Fibroblast of villous mesenchyme (primary cell): ENCODE measurements around the gene CEBPZ. TPM values are rescaled to one million over a fixed set of nuclear protein-coding genes. Genes with fewer than 3 reads are reported as not detected.

Experiments
- DNase-seq: peaks from one replicate; pipeline ENCODE4 v3.0.0-alpha.2; 2010; ENCODE audit warnings: low read depth
- H3K4me3 ChIP-seq: 2 replicates; pipeline ENCODE4 v1.5.1; 2011; ENCODE audit warnings: low read depth, mild to moderate bottlenecking, low read length
- CTCF ChIP-seq: IDR thresholded peaks from 2 replicates; pipeline ENCODE4 v1.5.1; 2012; ENCODE audit warnings: low read depth, mild to moderate bottlenecking, low read length; ENCODE audit not compliant: insufficient read depth
- total RNA-seq: library from RNA; depleted of rRNA; stranded (reverse); fragments of >200 nt; gene quantifications from 2 replicates; pipeline ENCODE4 v1.2.3, GENCODE V29; 2012

The CEBPZ gene
- total RNA-seq, 1 donor: 44.9 TPM

DNA sequence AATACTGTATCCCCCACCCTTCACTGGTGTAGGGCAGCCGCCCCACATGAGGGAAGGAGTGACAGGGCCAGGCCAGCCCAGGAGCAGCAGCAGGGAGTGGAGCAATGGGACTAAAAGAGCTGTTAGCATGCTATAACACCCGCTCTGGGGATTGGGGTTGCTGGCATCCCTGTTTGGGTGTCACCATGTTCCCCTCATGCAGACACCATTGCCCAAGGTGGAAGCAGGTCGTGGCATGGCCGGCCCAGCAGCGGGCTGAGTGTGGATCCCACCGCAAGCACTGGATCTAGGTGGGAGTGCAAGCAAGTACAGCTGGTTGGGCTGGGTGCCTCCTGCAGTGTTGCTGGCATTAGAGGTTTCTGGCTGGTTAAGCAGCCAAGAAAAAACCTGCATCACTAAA lies 39.6 kb downstream of the CEBPZ start:
- DNase-seq: no peak
- H3K4me3 ChIP-seq: no peak overlapping the region
- TF ChIP-seq CTCF: no peak

DNA sequence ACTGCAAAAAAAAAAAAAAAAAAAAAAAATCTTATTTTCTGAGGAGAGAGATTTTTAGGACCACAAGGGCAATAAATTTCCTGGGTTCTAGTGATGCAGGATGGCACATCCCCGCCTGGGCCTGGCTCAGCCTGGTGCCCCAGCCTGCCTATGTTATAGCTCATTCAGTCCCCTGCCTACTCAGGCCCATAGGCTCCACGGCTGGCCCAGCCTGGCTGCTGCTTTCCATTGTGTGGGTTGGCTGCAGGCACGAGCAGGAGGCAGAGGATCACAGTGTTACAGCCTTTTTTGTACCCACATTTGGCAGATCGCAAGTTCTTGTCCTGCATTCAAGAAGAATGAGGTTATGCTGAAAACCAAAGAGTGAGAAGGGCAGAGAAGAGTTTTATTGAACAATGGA lies 40.1 kb downstream of the CEBPZ start:
- no peak for TF ChIP-seq CTCF
- no peak for DNase-seq
- no peak overlapping the region for H3K4me3 ChIP-seq

- no peak overlapping the region for H3K4me3 ChIP-seq
- no peak for TF ChIP-seq CTCF
- DNase-seq: no peak
Observed at GRCh38 chr2:37190290-37190689, 41.1 kb downstream of the CEBPZ start.

DNA sequence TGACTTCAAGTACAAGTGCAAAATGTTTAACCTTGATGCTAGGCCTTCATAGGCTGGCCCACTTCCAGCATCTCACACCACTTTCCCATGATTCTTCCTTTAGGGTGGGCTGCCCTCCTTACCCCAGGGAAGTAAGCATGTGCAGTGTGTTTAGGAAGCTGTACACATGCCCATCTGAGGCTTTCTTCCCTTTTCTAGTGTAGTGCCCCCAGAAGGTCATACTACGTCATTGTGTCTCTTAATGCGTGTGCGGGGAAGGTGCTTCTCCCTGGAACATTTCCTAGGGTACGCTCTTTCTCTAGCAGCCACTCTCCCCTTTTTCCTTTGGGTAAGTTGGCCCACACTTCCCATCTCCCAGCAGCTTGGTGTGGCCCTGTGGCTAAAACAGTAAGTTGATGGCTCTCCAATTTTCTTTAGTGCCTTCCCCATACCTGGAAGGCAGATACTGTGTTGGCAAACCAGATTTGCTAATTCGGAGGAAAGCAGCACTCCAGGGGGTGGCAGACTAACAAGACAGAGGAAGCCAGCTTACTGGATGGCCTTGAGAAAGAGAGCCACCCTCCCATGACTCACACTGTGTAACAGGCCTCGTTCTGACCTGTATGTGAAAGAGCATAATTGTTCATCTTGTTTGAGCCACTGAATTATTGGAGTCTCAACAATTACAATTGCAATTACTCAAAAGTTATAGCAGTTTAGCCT lies 41.8 kb downstream of the CEBPZ start:
- peak; percentile 69 for DNase-seq
- no peak for TF ChIP-seq CTCF
- no peak overlapping the region for H3K4me3 ChIP-seq

DNA sequence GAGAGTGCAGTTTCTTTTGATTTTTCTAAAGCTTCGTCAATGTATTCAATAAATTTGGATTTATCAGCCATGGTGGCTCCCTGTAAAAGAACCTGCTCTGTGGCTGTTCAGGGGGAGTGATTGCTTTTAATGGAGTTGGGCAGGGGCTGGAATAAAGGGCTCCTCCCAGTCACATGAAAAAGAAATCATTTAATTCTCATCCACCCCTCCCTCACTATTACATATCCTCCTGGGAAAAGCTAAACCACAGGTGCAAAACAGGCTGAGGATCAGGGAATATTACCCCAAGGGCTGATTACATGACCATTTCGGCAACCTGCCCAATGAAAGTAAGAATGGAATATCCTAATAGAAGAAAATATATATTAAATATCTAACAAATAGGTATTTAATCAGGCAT lies 42.8 kb downstream of the CEBPZ start, which contains the start of gene SULT6B1:
SULT6B1 (minus strand) TSS at position 101 of the 400 bp plus-strand sequence; CDS start at position 71, 30 bp downstream.
- DNase-seq: no peak
- no peak for TF ChIP-seq CTCF
- no peak within 1 kb of the TSS for H3K4me3 ChIP-seq

GRCh38 chr2:37181726-37182684 lies 49.4 kb downstream of the CEBPZ start:
- no peak for TF ChIP-seq CTCF
- peak; percentile 91 for DNase-seq
- no peak overlapping the region for H3K4me3 ChIP-seq
